GM23248 (cell line): ENCODE results near the gene SWAP70. TPM values are rescaled to one million over a fixed set of nuclear protein-coding genes. Genes with fewer than 3 reads are reported as not detected.

Source experiments
- DNase-seq: peaks from one replicate; pipeline ENCODE4 v3.0.0-alpha.2; 2015
- H2AFZ ChIP-seq: fragments of 200-600 bp; sonication (generic); 2 replicates; pipeline ENCODE4 v1.6.1; 2016; ENCODE audit warnings: antibody characterized with exemption
- H3F3A ChIP-seq: fragments of 200-600 bp; sonication (generic); 2 replicates; pipeline ENCODE4 v1.6.1; 2016; ENCODE audit warnings: mild to moderate bottlenecking, antibody characterized with exemption, mixed run types; ENCODE audit not compliant: insufficient read depth
- H3K27ac ChIP-seq: fragments of 200-600 bp; sonication (generic); 2 replicates; pipeline ENCODE4 v1.5.1; 2016; ENCODE audit warnings: mild to moderate bottlenecking
- H3K27me3 ChIP-seq: fragments of 200-600 bp; sonication (generic); replicated peaks from 2 replicates; pipeline ENCODE4 v1.6.1; 2016; ENCODE audit warnings: mild to moderate bottlenecking; ENCODE audit not compliant: insufficient read depth
- H3K36me3 ChIP-seq: fragments of 200-600 bp; sonication (generic); 2 replicates; pipeline ENCODE4 v1.6.1; 2016; ENCODE audit warnings: low read depth, mild to moderate bottlenecking
- H3K4me1 ChIP-seq: fragments of 200-600 bp; sonication (generic); 2 replicates; pipeline ENCODE4 v1.6.1; 2016; ENCODE audit warnings: mild to moderate bottlenecking; ENCODE audit not compliant: insufficient read depth
- H3K4me2 ChIP-seq: fragments of 200-600 bp; sonication (generic); one replicate; pipeline ENCODE4 v1.6.1; 2016; ENCODE audit warnings: mild to moderate bottlenecking; ENCODE audit not compliant: unreplicated experiment
- H3K4me3 ChIP-seq: fragments of 200-600 bp; sonication (generic); 2 replicates; pipeline ENCODE4 v1.5.1; 2016; ENCODE audit warnings: mild to moderate bottlenecking
- H3K79me2 ChIP-seq: fragments of 200-600 bp; sonication (generic); 2 replicates; pipeline ENCODE4 v1.6.1; 2016; ENCODE audit warnings: mild to moderate bottlenecking; ENCODE audit not compliant: insufficient read depth
- H3K9ac ChIP-seq: fragments of 200-600 bp; sonication (generic); 2 replicates; pipeline ENCODE4 v1.6.1; 2016; ENCODE audit warnings: mild to moderate bottlenecking
- H3K9me2 ChIP-seq: fragments of 200-600 bp; sonication (generic); 2 replicates; pipeline ENCODE4 v1.6.1; 2016; ENCODE audit warnings: mixed run types, mild to moderate bottlenecking, moderate library complexity; ENCODE audit not compliant: insufficient read depth
- H3K9me3 ChIP-seq: fragments of 200-600 bp; sonication (generic); one replicate; pipeline ENCODE4 v1.6.1; 2017; ENCODE audit warnings: low read depth
- H4K20me1 ChIP-seq: fragments of 200-600 bp; sonication (generic); 2 replicates; pipeline ENCODE4 v1.6.0; 2016; ENCODE audit not compliant: insufficient read depth
- EZH2 ChIP-seq: fragments of 200-600 bp; sonication (generic); IDR thresholded peaks from 2 replicates; pipeline ENCODE4 v1.6.1; 2018; ENCODE audit warnings: antibody characterized with exemption, mild to moderate bottlenecking; ENCODE audit not compliant: insufficient read depth, poor library complexity, severe bottlenecking
- EZH2phosphoT487 ChIP-seq: fragments of 200-600 bp; sonication (generic); IDR thresholded peaks from 2 replicates; pipeline ENCODE4 v1.6.1; 2018; ENCODE audit warnings: antibody characterized with exemption, moderate library complexity, mild to moderate bottlenecking, low read depth; ENCODE audit not compliant: insufficient read depth
- WGBS, 2 experiments: methylation state at CpG; one replicate each; pipeline ENCODE4 v1.1.6; 2015 to 2017; ENCODE audit warnings: low lambda C conversion rate in 2 of 2, low coverage in 1 of 2; ENCODE audit errors: missing lambda C conversion rate in 2 of 2; 5-methylcytosine and 5-hydroxymethylcytosine counted together
- in situ Hi-C: fragments of 300-500 bp; cut with MboI; formaldehyde crosslinking; loops from 2 replicates; pipeline ENCODE4 v1.15.0; 2020
- polyA plus RNA-seq: library from polyadenylated mRNA; unstranded; fragments of >200 nt; fragmentation: Nextera tagmentation; extraction: Ambion mirVana; gene quantifications from 2 replicates; pipeline ENCODE4 v1.2.1, GENCODE V29; 2016
- total RNA-seq: library from RNA; depleted of rRNA; stranded (reverse); fragments of >200 nt; shearing (Covaris generic); gene quantifications from 2 replicates; pipeline ENCODE4 v1.2.3, GENCODE V29; 2014

SWAP70 gene
- total and polyA plus RNA-seq, 2 experiments from 2014 or later: 46.4 to 73.3 TPM

GRCh38 chr11:9722893-9723292 lies 59.0 kb downstream of the SWAP70 start:
- Histone ChIP-seq H3K27me3 (no peaks in the 10 kb centered on the region), H3K4me1 (peaks cover 27% of the 10 kb centered on the region), H4K20me1 (no peaks in the 10 kb centered on the region), H3K4me3 (no peak overlapping the region), H3K9me3 (no peaks in the 10 kb centered on the region), H2AFZ (no peak overlapping the region), H3F3A (peaks cover 18% of the 10 kb centered on the region; the same call in 1 of the 2 replicates), H3K4me2 (no peak overlapping the region), H3K9ac (no peak overlapping the region), H3K27ac (no peak overlapping the region), H3K9me2 (no peaks in the 10 kb centered on the region), H3K36me3 (peaks cover 10% of the 10 kb centered on the region), H3K79me2 (peaks cover 77% of the 10 kb centered on the region)
- WGBS, 2 experiments: 92 to 100% methylated on average over 2 of the region's 2 CpGs
- DNase-seq: no peak
- TF ChIP-seq EZH2phosphoT487 (no peak), EZH2 (no peak)
- in situ Hi-C loops: no loop called here

- Histone ChIP-seq H3K9me3 (no peaks in the 10 kb centered on the region), H4K20me1 (no peaks in the 10 kb centered on the region), H3K4me1 (peaks cover 13% of the 10 kb centered on the region), H3K27ac (peak overlapping the region; percentile 49), H3K9me2 (no peaks in the 10 kb centered on the region), H3K4me3 (no peak overlapping the region), H3K36me3 (peaks cover 39% of the 10 kb centered on the region), H3F3A (peaks cover 20% of the 10 kb centered on the region; the same call in 1 of the 2 replicates), H3K4me2 (peak overlapping the region; percentile 6), H3K79me2 (peaks cover 70% of the 10 kb centered on the region), H2AFZ (no peak overlapping the region), H3K9ac (0 out of 2 replicates have a peak overlapping the region, but pooled peaks have one; percentile 0), H3K27me3 (no peaks in the 10 kb centered on the region)
- in situ Hi-C loops: no loop called here
- peak; percentile 81 for DNase-seq
- 78 to 80% methylated on average over 3 of the region's 3 CpGs for WGBS, 2 experiments
- TF ChIP-seq EZH2phosphoT487: no peak
- TF ChIP-seq EZH2: no peak
These were observed 62.6 kb downstream of the SWAP70 start for GRCh38 chr11:9726321-9727022.

GRCh38 chr11:9728058-9728457 lies 64.2 kb downstream of the SWAP70 start:
- Histone ChIP-seq H3K79me2 (peaks cover 55% of the 10 kb centered on the region), H3F3A (peaks cover 20% of the 10 kb centered on the region; the same call in 1 of the 2 replicates), H3K4me2 (no peak overlapping the region), H3K36me3 (peaks cover 43% of the 10 kb centered on the region), H3K4me1 (peaks cover 13% of the 10 kb centered on the region), H3K9ac (no peak overlapping the region), H3K27ac (no peak overlapping the region), H3K9me3 (no peaks in the 10 kb centered on the region), H3K9me2 (no peaks in the 10 kb centered on the region), H4K20me1 (no peaks in the 10 kb centered on the region), H3K4me3 (no peak overlapping the region), H2AFZ (no peak overlapping the region), H3K27me3 (no peaks in the 10 kb centered on the region)
- WGBS, 2 experiments: 97 to 98% methylated on average over 3 of the region's 3 CpGs
- TF ChIP-seq EZH2phosphoT487: no peak
- TF ChIP-seq EZH2: no peak
- no peak for DNase-seq
- in situ Hi-C loops: no loop called here

GRCh38 chr11:9731256-9731655 lies 67.4 kb downstream of the SWAP70 start:
- Histone ChIP-seq H3K27ac (no peak overlapping the region), H3K4me3 (no peak overlapping the region), H3K36me3 (peaks cover 63% of the 10 kb centered on the region), H3K4me2 (no peak overlapping the region), H3K9me2 (no peaks in the 10 kb centered on the region), H3K27me3 (no peaks in the 10 kb centered on the region), H3K4me1 (peaks cover 8% of the 10 kb centered on the region), H3K79me2 (peaks cover 61% of the 10 kb centered on the region), H3K9ac (no peak overlapping the region), H2AFZ (no peak overlapping the region), H3F3A (peaks cover 18% of the 10 kb centered on the region; the same call in 1 of the 2 replicates), H4K20me1 (no peaks in the 10 kb centered on the region), H3K9me3 (no peaks in the 10 kb centered on the region)
- TF ChIP-seq EZH2 (no peak), EZH2phosphoT487 (no peak)
- DNase-seq: no peak
- in situ Hi-C loops: no loop called here
- 65 to 66% methylated on average over 1 of the region's 1 CpG for WGBS, 2 experiments
